Epithelial cell of esophagus (primary cell): Measurements from ENCODE around the gene NEIL1.
"Not testable (repeated sequence)": the region's sequence is repeated elsewhere in the genome, so short reads cannot be mapped to it uniquely, and the experiment has no call there.

ENCODE experiments used
- DNase-seq: peaks from one replicate; pipeline ENCODE4 v3.0.0; 2010; ENCODE audit warnings: low read depth
- H3K4me3 ChIP-seq: 2 replicates; pipeline ENCODE4 v1.5.1; 2011; ENCODE audit warnings: mild to moderate bottlenecking, low read length, control low read depth
- CTCF ChIP-seq: IDR thresholded peaks from 2 replicates; pipeline ENCODE4 v1.5.1; 2011; ENCODE audit warnings: low read depth, mild to moderate bottlenecking, low read length, control low read depth, inconsistent platforms; ENCODE audit not compliant: insufficient read depth; ENCODE audit errors: missing control alignments

NEIL1 gene

GRCh38 chr15:75309711-75310110 is 37.1 kb upstream of the NEIL1 start:
- TF ChIP-seq CTCF, result no peak
- no peak overlapping the region for H3K4me3 ChIP-seq
- DNase-seq, result no peak

GRCh38 chr15:75312548-75312947 is 34.3 kb upstream of the NEIL1 start:
- not testable (repeated sequence) for H3K4me3 ChIP-seq

GRCh38 chr15:75313116-75313845 is 33.6 kb upstream of the NEIL1 start:
- H3K4me3 ChIP-seq, result no peak overlapping the region
- DNase-seq, result no peak
- TF ChIP-seq CTCF, result no peak

More at GRCh38 chr15:75312548-75312947, 34.3 kb upstream of the NEIL1 start:
- peak; percentile 68 for DNase-seq

GRCh38 chr15:75314552-75315290 is 32.1 kb upstream of the NEIL1 start:
- no peak overlapping the region for H3K4me3 ChIP-seq
- no peak for TF ChIP-seq CTCF
- no peak for DNase-seq

GRCh38 chr15:75319231-75319897 is 27.5 kb upstream of the NEIL1 start:
- not testable (repeated sequence) for H3K4me3 ChIP-seq, DNase-seq

GRCh38 chr15:75321711-75322110 is 25.1 kb upstream of the NEIL1 start:
- no peak for DNase-seq
- TF ChIP-seq CTCF, result no peak
- no peak overlapping the region for H3K4me3 ChIP-seq

GRCh38 chr15:75325922-75326321 is 20.9 kb upstream of the NEIL1 start:
- no peak overlapping the region for H3K4me3 ChIP-seq
- DNase-seq, result no peak
- no peak for TF ChIP-seq CTCF

GRCh38 chr15:75327005-75327404 is 19.8 kb upstream of the NEIL1 start:
- no peak for TF ChIP-seq CTCF
- DNase-seq, result no peak
- H3K4me3 ChIP-seq, result no peak overlapping the region
